Panc1 (cell line): Measurements from ENCODE around the gene LATS2.

Experiments used
- POLR2AphosphoS5 ChIP-seq: IDR thresholded peaks from 2 replicates; pipeline ENCODE4 v1.6.1; 2012; ENCODE audit warnings: mild to moderate bottlenecking, low read depth, low read length, moderate library complexity
- TCF7L2 ChIP-seq: IDR thresholded peaks from 2 replicates; pipeline ENCODE4 v1.6.1; 2011; ENCODE audit warnings: mild to moderate bottlenecking, low read depth, low read length, inconsistent platforms
- TF ChIP-seq, protein P1 (sequence below): fragments of 450-650 bp; IDR thresholded peaks from 2 replicates; pipeline ENCODE4 v1.5.1; 2017; ENCODE audit warnings: mild to moderate bottlenecking
- TF ChIP-seq, protein P2 (sequence below), 2 experiments: IDR thresholded peaks; 2 replicates each; pipeline ENCODE4 v1.6.1; 2011 to 2012; ENCODE audit warnings: low read depth in 2 of 2, control low read depth in 1 of 2, low read length in 1 of 2, mild to moderate bottlenecking in 1 of 2, moderate library complexity in 1 of 2; ENCODE audit not compliant: insufficient read depth in 1 of 2

DNA sequence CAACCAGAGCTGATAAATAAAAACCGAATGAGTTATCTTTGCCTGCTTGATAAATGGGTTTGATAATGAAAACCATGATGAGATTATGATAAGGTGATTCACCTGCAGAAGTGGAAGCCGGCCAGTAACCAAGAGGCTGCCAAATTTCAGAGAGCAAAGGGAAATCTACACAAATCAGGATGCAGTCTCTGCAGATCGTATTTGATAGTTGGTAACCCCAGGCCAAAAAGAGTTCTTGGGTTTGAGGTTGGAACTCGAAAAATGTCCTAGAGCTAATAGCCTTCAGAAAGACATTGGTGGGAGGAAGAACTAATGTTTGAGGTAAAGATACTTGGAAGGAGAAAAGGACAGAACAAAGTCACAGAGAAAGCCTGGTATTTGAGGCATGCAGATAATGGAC lies 9.6 kb upstream of the LATS2 start:
- TF ChIP-seq, protein P1, sequence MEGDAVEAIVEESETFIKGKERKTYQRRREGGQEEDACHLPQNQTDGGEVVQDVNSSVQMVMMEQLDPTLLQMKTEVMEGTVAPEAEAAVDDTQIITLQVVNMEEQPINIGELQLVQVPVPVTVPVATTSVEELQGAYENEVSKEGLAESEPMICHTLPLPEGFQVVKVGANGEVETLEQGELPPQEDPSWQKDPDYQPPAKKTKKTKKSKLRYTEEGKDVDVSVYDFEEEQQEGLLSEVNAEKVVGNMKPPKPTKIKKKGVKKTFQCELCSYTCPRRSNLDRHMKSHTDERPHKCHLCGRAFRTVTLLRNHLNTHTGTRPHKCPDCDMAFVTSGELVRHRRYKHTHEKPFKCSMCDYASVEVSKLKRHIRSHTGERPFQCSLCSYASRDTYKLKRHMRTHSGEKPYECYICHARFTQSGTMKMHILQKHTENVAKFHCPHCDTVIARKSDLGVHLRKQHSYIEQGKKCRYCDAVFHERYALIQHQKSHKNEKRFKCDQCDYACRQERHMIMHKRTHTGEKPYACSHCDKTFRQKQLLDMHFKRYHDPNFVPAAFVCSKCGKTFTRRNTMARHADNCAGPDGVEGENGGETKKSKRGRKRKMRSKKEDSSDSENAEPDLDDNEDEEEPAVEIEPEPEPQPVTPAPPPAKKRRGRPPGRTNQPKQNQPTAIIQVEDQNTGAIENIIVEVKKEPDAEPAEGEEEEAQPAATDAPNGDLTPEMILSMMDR, result no peak
- TF ChIP-seq POLR2AphosphoS5 (no peak), TCF7L2 (no peak)
- TF ChIP-seq, protein P2, sequence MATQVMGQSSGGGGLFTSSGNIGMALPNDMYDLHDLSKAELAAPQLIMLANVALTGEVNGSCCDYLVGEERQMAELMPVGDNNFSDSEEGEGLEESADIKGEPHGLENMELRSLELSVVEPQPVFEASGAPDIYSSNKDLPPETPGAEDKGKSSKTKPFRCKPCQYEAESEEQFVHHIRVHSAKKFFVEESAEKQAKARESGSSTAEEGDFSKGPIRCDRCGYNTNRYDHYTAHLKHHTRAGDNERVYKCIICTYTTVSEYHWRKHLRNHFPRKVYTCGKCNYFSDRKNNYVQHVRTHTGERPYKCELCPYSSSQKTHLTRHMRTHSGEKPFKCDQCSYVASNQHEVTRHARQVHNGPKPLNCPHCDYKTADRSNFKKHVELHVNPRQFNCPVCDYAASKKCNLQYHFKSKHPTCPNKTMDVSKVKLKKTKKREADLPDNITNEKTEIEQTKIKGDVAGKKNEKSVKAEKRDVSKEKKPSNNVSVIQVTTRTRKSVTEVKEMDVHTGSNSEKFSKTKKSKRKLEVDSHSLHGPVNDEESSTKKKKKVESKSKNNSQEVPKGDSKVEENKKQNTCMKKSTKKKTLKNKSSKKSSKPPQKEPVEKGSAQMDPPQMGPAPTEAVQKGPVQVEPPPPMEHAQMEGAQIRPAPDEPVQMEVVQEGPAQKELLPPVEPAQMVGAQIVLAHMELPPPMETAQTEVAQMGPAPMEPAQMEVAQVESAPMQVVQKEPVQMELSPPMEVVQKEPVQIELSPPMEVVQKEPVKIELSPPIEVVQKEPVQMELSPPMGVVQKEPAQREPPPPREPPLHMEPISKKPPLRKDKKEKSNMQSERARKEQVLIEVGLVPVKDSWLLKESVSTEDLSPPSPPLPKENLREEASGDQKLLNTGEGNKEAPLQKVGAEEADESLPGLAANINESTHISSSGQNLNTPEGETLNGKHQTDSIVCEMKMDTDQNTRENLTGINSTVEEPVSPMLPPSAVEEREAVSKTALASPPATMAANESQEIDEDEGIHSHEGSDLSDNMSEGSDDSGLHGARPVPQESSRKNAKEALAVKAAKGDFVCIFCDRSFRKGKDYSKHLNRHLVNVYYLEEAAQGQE (IDR thresholded peaks at IDR 0.05; ENCODE audit: insufficient read depth in 1 of 2, low read depth in 2 of 2, low read length in 1 of 2), result no peak
